AG04449 (cell line): Measurements from ENCODE around the gene C3orf49.
A peak's percentile ranks its signal among the peaks of the same experiment; 100 is the strongest.

Source experiments
- CTCF ChIA-PET: fragments of 350-600 bp; formaldehyde crosslinking; extraction: SDS; loops from one replicate; lab custom pipeline; 2021; ENCODE audit warnings: antibody characterized with exemption; lab: Yijun Ruan, JAX
- POLR2A ChIA-PET: fragments of 400-600, 350-600 bp; formaldehyde crosslinking; extraction: SDS; loops from one replicate; lab custom pipeline; 2020; ENCODE audit warnings: antibody characterized with exemption, inconsistent platforms; lab: Yijun Ruan, JAX
- DNase-seq: peaks from one replicate; pipeline ENCODE4 v3.0.0-alpha.2; 2010; ENCODE audit warnings: low read depth, low spot score
- H3K4me3 ChIP-seq: 2 replicates; pipeline ENCODE4 v1.5.1; 2011; ENCODE audit warnings: low read depth, mild to moderate bottlenecking, control low read depth, low read length
- TF ChIP-seq, protein P1 (sequence below): IDR thresholded peaks from one replicate; pipeline ENCODE4 v1.5.1; 2011; ENCODE audit warnings: mild to moderate bottlenecking, moderate library complexity, low read length, control low read depth, inconsistent platforms; ENCODE audit not compliant: insufficient read depth; ENCODE audit errors: missing control alignments

The C3orf49 gene

DNA sequence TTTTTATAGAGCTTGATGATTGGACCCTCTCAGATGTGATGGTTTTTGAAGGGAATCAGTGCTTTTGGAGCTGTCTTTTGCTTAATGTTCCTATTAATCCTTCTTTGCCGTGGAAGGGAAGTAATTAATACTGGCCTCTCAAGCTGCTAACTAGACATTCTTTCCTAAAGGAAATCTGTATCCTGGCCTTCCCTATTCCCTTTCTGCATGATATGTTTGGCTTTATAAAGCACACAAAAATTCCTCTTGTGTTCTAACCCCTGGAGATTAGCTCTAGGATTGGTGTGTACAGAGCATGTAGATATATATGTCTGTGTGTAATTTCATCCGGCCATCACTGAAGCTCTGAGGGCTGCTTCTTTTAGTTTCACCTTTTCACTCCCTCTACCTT, 51.5 kb downstream of the C3orf49 start:
- no peak overlapping the region for H3K4me3 ChIP-seq
- TF ChIP-seq, protein P1, sequence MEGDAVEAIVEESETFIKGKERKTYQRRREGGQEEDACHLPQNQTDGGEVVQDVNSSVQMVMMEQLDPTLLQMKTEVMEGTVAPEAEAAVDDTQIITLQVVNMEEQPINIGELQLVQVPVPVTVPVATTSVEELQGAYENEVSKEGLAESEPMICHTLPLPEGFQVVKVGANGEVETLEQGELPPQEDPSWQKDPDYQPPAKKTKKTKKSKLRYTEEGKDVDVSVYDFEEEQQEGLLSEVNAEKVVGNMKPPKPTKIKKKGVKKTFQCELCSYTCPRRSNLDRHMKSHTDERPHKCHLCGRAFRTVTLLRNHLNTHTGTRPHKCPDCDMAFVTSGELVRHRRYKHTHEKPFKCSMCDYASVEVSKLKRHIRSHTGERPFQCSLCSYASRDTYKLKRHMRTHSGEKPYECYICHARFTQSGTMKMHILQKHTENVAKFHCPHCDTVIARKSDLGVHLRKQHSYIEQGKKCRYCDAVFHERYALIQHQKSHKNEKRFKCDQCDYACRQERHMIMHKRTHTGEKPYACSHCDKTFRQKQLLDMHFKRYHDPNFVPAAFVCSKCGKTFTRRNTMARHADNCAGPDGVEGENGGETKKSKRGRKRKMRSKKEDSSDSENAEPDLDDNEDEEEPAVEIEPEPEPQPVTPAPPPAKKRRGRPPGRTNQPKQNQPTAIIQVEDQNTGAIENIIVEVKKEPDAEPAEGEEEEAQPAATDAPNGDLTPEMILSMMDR: no peak
- DNase-seq: no peak
- ChIA-PET CTCF (interaction anchor here (0.6 to 2.0 kb wide), 3 partner anchors 12 to 123 kb away, joined by 3 to 7 read pairs (median 3); no protein-coding TSS in a partner anchor), POLR2A (no interaction called here)

DNA sequence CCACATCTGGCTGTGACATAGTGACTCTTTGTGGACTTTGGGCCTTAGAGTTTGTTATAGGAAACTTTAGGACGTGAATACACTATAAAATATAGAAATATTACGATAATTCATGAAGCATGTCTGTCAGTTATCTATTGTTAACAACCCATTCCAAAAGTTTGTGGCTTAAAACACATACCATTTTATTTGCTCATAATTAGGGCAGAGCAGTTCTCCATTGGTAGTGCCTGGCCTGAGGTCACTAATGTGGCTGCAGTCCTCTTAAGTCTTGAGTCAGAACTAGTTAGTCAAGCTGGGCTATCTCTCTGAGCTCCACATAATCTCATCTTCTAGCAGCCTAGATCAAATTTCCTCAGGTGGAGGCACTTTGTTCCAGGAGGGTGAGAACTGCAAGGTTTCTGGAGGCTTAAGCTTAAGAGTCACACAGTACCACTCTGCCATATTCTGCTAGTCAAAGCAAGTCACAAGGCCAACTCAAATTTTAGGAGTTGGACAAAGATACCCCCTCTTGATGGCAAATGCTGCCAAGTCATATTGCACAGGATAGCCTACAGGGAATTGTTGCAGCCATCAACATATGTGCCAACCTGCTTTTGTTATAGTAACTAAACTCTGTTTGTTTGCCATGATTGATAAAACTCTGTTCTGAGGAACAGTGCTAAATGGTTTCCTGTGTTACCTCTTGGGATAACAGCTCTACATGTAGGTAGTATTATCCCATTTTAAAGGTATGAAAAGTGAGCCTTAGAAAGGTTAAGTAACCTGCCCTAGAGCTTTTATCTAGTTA, 53.2 kb downstream of the C3orf49 start:
- ChIA-PET POLR2A (interaction anchor here (1.0 kb wide), 1 partner anchor 40 kb away, joined by 3 read pairs; the partner anchor contains the start of gene SCAANT1), CTCF (interaction anchor here (1.0 kb wide), 1 partner anchor 122 kb away, joined by 3 read pairs; no protein-coding TSS in a partner anchor)
- no peak overlapping the region for H3K4me3 ChIP-seq
- peak; percentile 52 for DNase-seq
- TF ChIP-seq, protein P1: no peak

DNA sequence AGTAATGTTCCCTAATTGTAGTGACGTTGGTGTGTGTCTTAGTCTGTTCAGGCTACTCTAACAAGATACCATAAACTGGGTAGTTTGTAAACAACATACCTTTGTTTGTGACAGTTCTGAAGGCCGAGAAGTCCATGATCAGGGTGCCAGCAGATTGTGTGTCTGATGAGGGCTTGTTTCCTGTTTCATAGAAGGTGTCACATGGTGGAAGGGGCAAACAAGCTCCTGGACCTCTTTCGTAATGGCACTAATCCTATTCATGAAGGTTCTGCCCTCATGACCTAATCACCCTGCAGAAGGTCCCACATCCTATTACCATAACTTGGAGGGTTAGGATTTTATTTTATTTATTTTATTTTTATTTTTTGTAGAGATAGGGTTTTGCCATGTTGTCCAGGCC, 55.7 kb downstream of the C3orf49 start:
- no peak for DNase-seq
- POLR2A ChIA-PET: no interaction called here
- CTCF ChIA-PET: interaction anchor here (0.9 to 2.2 kb wide), 5 partner anchors 10 to 119 kb away, joined by 3 to 5 read pairs (median 3); no protein-coding TSS in a partner anchor
- TF ChIP-seq, protein P1: no peak
- H3K4me3 ChIP-seq: no peak overlapping the region

DNA sequence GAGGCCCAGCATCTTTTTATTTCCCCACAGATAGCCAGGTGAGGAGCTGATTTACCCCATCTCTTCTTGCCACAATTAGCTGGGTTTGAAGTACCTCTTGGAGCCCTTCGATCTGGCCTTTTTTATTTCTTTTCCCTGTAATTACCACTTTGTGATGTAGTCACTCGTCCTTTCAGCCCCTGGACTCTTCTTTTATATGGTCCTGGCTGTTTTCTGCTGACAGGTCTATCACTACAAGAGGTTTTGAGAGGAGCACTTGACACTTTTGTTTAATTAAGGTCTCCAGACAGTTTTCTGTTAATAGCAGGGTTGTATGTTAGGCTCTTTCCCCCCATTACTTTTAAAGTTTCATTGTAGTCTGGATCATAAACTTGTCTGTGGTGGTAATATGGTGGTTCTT, 56.4 kb downstream of the C3orf49 start:
- H3K4me3 ChIP-seq: no peak overlapping the region
- DNase-seq: no peak
- ChIA-PET POLR2A (no interaction called here), CTCF (interaction anchor here (0.9 to 2.2 kb wide), 5 partner anchors 14 to 118 kb away, joined by 3 to 5 read pairs (median 3); no protein-coding TSS in a partner anchor)
- TF ChIP-seq, protein P1: no peak

DNA sequence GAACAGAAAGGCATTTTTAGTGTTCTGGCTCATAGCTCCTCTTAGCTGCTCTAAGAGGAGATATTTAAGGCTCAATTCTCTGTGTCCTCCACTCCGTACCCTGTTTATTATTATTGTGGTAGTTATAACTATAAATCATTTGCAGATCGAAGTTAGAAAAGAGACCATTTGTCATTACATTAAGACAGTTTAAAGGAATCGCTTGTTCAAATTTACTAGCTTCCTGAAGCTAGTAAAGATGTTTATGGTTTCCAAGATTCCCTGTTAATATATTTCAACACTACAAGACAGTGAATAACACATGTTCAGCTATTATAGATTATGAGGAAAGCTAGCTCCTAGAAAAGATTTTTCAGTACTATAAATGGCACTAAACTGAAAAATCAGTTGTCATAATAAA, 57.2 kb downstream of the C3orf49 start:
- CTCF ChIA-PET: interaction anchor here (1.2 to 2.2 kb wide), 6 partner anchors 17 to 118 kb away, joined by 3 to 5 read pairs (median 3); no protein-coding TSS in a partner anchor
- TF ChIP-seq, protein P1: no peak
- DNase-seq: no peak
- POLR2A ChIA-PET: no interaction called here
- H3K4me3 ChIP-seq: no peak overlapping the region

DNA sequence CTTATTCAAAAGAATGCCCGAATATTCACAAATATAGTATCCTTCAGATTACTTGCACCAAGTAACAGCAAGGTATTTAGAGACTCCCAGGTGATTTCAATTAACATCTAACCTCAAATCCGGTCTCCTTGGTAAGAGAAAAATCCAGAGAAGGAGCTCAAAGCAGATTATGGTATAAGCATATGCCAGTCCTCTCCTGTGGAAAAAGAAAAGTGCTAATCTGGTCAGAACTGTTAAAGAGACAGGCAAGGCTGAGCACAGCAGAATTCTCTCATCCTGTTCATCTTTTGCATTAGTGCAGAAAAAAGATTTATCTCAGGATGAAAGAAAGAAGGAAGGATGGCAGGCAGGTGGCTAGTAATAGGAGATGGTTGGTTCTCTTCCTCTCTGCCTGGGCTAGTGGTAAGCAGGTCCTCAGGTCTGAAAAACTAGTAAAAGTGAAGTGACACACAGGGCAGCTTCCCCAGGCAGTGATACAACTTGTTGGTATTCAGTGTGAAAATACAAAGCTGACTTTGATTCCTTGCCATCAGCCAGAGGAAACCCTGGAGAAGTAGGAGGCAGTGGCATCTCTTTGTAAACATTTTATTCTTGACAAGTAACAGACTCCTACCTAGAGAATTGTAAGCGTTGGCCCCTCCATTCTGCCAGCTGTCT, 58.8 kb downstream of the C3orf49 start:
- POLR2A ChIA-PET: no interaction called here

More for the DNA sequence above, 58.8 kb downstream of the C3orf49 start:
- H3K4me3 ChIP-seq: no peak overlapping the region
- DNase-seq: peak; percentile 26
- TF ChIP-seq, protein P1: no peak
- CTCF ChIA-PET: interaction anchor here (1.2 to 1.6 kb wide), 2 partner anchors 12 to 116 kb away, joined by 3 to 5 read pairs; no protein-coding TSS in a partner anchor
